ENCODE results near the gene RARB. TPM values are rescaled to one million over a fixed set of nuclear protein-coding genes. Genes with fewer than 3 reads are reported as not detected.

The RARB gene
- total RNA-seq: 86.3 TPM

GRCh38 chr3:25427942-25428788 is at the start of gene RARB:
RARB (plus strand) TSS chr3:25428263; CDS start chr3:25428732, 469 bp downstream.

Other genes with a start within 250 kb of the RARB start
- 321 TPM for gene TOP2B, start 236.6 kb downstream of the RARB start, total RNA-seq